Measurements from ENCODE around the gene TTK.

TTK gene

GRCh38 chr6:80088637-80089036, 84.2 kb downstream of the TTK start:
- no peak for TF ChIP-seq ZNF274 (IDR thresholded peaks at IDR 0.05; ENCODE audit: low read depth, low read length)
- H3K4me3 ChIP-seq (ENCODE audit: low read length): no peak overlapping the region

- H3K4me3 ChIP-seq (ENCODE audit: low read length): no peak overlapping the region
- TF ChIP-seq ZNF274 (IDR thresholded peaks at IDR 0.05; ENCODE audit: low read depth, low read length): no peak
These were observed 87.1 kb downstream of the TTK start for GRCh38 chr6:80091506-80091905.
